CD4-positive, alpha-beta T cell treated with Interleukin-12 subunit alpha and Interleukin-12 subunit beta, for 1 hour (primary cell): ENCODE data around the gene GGTLC3.
"Not testable (repeated sequence)": the region's sequence is repeated elsewhere in the genome, so short reads cannot be mapped to it uniquely, and the experiment has no call there.

Experiments used
- DNase-seq: peaks from one replicate; pipeline ENCODE4 v3.0.0-alpha.2; 2020

Gene GGTLC3

DNA sequence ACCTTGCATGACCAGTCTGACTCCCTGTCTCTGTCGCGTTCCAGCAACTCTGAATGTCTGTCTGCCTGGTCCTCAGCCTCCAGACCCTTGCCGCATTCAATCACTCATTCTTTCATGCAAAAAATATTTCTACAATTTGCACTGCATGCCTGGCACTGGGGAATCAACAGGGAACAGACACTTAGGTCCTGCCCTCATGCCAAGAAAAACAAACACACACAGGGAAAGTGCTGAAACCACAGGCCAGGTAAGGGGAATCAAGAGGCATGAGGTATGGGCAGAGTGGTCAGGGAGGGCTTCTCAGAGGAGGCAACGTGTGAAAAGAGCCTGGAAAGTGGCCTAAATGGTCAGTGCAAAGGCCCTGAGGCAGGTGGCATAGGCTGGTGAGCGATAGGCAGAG, at the start of gene GGTLC3:
TSS of gene GGTLC3 (minus strand) at position 101 of the 400 bp plus-strand sequence. CDS start 264 bp downstream, outside the sequence.
- DNase-seq: not testable (repeated sequence)

DNA sequence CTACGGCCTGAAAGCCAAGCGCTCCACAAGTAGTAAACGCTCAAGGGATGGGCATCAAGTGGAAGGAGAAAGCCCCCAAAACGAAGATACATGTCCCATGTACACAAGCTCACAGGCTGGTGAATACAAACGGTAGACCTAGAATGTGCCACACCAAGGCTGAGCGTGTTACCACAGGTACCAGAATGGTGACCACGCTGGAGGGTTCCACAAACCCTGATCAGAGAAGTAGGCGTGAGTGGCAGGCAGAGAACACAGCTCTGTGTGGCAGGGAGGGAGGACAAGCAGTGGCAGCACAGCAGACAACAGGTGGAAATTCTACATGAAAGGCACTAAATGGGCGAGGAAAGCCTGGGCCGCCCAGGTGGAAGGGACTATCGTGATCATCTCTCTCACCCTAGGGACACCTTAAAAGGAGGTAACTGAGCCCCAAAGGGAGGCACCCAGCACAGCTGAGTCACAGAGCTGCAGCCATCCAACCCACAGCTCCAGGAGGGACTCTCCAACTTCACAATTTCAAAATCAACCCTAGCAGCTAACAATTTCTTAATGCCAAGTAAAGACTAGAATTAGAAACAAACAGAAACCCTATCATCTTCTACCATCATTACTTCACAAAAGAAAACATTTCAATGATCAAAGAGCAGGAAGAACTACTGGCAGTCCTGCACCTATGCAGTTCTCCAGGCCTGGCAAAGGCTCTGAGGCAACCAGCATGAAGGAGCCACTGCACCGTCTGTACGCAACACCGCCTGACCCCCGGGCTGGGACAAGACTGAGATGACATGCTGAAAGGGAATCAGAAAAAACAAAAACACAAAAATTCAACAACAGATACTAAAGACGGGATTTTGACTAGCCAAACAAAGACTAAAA, 42.4 kb upstream of the GGTLC3 start:
- DNase-seq: not testable (repeated sequence)

DNA sequence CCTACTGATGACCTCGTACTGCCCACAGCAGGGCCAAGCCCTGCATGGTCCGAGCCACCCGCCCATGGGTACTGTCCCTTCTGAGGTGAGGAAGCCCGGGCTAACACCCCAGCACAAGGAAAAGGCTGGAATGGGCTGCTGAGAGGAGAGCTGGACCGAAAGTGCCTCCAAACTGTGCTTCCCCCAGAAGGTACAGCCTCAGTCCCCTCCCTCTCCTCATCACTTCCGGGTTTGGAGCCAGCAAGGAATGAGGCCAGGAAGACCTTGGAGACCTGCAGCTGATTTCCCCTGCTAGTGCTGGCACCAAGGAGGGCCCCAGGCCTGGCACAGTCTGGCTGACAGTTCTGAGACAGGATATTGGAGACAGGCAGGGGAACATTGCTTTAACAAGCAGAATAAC, 41.0 kb upstream of the GGTLC3 start:
- DNase-seq: not testable (repeated sequence)

DNA sequence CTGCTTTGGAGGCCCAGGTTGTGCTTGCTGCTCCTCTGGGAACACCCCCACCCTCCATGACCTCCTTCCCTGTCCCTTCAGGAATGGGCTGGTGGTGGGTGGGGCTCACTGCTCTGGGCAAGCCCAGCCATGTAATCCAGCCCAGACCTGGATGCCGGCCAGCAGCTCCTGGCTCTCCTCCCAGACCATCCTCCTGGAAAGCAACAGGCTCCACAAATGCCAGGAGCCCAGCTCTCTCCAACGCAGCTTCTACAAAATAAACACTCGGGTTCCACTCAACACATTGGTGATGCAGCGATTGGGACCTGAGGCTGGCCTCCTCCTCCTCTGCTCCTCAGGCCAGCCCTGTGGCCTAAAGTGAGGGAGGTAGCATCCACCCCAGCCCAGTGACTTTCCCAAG, 40.6 kb upstream of the GGTLC3 start:
- DNase-seq: not testable (repeated sequence)

DNA sequence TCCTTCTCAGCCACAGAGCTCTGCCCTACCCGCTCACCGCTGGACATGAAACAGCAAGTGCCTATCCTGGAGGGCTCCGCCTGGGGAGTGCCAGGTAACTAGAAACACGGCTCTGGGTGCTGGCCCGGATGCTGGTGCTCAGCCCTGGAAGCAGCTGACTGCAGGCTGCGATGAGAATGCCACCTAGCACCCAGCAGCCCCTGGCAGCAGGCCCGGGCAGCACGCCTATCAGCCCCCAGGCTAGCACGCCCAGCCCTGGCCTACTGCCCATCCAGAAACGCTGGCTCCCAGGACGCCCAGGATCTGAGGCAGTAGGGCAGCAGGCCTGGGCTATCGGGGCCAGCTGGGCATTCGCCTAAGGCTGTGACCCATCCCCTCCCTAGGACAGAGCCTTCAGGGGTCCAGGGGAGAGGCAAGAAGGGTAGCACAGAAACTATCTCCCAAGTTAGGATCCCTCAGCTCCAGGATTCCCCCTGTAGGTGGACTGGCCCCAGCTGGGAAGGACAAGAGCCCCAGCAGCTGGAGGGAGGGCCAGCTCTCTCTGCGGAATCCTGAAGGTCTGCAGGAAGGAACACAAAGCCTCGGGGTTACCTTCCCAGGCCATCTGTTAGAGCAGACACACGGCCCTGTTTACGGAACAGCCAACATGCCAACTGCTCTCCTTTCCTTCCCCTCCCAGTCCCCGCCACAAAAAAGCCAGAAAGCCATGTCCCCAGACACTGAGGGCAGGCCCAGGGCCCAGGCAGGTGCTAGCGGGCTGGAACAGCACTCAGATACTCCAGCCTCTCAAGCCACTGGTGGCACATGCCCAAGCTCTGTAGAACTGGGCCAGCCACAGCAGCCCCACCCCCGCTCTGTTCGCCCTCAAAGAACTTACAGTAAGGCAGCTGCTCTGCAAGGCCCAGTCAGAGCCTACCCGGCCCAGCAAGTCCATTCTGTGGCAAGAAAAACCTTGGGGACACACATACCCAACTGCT, 36.6 kb upstream of the GGTLC3 start:
- DNase-seq: not testable (repeated sequence)

DNA sequence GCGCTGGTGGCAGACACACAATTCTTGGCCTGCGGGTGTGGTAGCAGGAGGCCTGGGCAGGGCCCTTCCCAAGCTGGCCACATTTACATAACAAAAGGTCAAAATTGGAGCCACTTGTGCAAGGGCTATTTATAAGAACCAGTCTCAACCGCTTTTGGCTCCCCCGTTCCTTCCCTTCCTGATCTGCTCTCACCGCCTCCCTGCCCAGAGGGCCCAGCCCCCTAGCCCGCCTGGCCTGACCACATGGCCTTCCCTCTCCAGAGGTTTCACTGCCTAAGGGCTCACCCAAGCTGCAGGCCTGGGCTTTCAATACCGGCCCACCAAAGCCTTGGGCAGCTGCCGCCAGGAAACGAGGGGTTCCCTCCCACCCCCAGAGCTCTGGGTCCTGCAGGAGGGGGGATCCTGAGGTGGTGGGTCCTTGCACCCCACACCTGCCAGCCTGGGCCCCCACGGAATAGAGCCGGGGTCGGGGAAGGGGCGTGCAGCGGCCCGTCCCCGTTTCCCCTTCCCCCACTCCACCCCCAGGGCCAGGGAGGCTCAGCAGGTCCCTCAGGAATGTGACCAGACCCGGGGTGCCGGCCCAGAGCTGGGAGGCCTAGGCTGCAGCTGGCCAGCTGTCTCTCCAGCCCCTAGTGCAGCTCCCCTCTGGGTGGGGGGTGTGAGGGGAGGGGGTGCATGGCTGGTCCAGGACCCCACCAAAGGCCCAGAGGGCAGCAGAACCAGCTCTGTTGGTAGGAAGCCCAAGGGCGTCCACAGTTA, 35.1 kb upstream of the GGTLC3 start:
- DNase-seq: not testable (repeated sequence)

DNA sequence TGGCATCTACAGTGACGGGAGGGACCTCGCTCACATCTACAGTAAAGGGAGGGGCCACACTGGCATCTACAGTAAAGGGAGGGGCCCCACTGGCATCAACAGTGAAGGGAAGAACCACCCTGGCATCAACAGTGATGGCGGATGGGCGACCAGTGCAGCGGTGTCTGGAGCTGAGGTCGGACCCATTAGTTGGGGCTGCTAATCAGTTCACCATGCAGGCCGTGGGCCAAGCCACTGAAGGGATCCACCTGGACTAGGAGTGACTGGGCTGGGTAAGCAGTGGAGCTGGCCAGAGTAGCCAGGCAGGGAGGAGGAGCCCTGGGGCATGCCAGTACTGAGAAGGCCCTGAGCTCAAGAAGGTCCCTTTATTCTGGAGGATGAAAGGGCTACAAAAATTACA, 33.1 kb upstream of the GGTLC3 start:
- DNase-seq: not testable (repeated sequence)

DNA sequence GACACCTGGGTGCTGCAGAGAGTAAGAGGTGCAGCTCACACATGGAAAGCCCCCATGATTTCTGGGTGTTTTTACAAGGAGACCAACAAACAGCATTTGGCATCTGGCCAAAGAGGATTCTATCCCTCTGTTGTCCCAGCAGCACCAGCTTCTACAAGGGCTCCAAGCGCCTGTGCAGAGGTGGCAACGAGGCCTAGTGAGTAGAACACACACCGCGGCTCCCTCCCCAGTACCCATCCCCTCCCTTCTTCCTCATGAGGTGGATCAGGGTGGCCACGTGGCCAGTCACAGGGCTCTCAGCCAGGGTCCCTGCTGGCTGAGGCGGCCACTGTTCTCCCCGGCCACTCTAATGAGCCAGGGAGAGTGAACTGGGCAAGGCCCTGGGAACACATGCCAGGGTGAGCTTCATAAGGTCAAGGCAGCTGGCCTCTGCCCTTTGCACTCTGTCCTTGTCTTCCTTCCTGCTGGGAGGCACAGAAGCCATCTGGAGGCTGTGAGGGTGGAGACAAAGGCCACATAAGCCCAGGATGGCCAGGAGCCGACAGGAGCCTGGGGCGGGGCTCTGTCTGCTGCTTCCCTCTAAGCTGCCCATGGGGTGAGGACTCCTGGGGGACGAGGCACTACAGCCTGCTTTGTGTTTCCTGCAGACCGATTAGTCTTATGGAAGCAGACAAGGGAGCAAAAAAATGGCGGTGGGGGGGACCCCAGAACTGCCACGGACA, 31.7 kb upstream of the GGTLC3 start:
- not testable (repeated sequence) for DNase-seq

DNA sequence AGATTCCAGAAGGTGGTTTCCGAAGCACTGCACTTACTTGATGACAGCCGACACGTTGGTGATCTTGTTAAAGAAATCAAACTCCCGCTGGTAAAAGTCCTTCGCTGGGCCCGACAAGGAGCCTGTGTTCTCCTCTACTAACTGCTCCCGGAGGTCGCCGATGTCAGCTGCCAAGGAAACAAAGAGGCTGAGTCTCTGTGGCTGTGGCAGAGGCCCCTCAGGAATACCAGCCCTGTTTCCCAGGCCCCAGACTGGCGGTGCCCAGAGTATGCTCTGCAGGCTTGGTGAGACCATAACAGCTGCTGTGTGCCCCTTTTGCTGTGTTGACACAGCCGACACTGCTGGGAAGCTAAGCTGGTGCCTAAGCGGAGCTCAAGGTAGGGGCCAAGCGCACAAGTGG, 26.7 kb upstream of the GGTLC3 start:
- DNase-seq: not testable (repeated sequence)

DNA sequence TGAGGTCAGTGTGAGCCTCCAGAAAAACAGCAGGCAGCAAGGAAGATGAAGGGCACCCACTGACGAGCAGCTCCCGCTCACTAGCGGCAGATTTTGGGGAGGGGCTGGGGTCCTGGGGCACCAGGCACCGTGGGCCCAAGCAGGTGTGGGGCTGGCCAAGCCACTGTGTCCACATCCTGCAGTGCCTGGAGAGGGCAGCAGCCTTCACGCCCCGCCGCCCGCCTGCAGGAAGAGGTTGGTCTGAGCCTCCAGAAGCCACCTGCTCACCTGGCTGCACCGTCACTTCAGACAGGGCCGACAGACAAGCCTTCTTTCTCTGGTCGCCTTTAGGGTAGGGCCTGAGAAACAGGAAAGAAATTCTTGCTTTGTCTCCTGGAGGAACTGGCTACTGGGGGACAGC, 25.4 kb upstream of the GGTLC3 start:
- DNase-seq: not testable (repeated sequence)

DNA sequence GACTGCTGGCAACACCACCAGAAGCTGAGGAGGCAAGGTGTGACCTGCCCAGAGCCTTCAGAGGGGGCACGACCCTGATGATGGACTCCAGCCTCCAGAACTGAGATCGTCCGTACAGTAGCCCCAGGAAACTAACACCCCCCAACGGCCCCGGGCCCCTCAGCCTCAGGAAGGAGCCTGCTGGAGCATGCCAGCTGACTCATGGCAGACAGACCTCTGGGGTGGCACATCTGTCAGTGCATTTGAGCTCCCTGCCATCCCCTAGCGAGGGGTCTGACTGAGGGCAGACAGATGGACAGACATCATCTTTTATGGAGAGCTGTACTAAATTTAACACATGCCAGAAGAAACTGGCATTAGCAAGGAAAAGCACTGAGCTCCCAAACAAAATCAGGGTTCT, 22.0 kb upstream of the GGTLC3 start:
- not testable (repeated sequence) for DNase-seq

DNA sequence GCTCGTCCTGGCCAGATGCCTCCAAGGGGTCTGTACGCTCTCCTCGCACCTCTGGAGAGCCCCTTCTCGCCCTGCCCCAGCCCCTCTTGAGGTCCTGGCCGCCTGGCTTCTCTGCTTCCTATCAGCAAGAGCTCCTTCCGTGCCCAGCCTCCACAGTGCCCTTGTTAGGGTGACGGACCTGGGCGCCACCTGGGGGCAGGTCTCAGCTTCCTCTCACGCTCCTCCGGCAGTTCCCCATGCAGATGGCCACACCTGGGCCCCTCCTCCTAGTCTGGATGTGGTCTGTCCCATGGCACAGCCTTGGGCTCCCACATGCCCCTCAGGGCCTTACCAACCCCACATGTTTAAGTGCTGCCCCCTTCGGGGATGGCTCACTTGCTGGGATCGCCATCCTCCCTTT, 16.4 kb upstream of the GGTLC3 start:
- not testable (repeated sequence) for DNase-seq

DNA sequence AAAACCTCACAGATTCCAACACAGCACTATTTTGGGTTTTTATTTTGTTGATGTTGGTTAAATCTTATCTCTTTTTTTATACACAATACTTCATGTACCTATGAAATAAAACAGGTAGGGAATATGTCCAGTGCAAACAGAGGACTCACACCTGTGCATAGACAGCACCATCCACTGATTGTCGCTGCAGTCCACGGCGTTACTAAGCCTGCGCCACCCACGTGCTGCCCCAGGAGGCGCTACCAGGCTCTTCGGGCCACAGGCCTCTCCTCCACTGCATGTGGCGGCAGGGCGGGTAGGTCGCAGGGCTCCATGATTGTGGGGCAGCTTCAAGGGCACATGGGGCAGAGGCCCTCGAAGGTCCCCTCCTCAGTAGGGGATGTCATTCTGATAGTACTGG, 15.7 kb upstream of the GGTLC3 start:
- DNase-seq: not testable (repeated sequence)

DNA sequence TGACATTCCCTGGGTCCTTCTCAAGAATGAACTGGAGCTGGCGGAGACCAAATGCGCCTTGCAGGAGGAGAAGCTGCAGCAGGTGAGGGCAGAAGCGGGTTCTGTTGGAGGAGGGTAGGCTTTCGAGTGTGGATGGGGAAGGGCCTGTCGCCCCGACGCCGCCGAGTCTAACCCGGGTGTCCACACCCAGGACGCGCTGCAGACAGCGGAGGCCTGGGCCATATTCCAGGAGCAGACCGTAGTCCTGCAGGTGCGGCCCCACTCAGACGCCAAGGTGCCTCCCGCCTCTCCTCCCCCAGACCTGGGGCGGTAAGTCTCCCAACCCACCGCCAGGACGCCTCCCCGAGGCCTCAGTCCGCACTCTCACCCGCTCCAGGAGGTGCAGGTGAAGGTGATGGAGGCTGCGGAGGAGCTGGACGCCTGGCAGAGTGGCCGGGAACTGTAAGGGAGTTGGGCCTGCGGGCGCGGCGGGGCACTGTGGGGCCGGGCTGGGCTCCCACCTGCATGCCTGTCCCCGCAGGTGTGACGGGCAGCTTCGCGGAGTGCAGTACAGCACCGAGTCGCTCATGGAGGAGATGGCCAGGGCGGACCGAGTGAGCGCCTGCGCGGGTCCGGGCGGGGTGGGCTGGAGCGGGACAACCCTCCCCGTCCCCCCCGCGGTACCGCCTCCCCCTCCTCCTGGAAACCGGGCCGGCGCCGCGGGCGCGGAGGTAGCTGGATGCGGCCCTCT, 11.6 kb upstream of the GGTLC3 start:
- not testable (repeated sequence) for DNase-seq

DNA sequence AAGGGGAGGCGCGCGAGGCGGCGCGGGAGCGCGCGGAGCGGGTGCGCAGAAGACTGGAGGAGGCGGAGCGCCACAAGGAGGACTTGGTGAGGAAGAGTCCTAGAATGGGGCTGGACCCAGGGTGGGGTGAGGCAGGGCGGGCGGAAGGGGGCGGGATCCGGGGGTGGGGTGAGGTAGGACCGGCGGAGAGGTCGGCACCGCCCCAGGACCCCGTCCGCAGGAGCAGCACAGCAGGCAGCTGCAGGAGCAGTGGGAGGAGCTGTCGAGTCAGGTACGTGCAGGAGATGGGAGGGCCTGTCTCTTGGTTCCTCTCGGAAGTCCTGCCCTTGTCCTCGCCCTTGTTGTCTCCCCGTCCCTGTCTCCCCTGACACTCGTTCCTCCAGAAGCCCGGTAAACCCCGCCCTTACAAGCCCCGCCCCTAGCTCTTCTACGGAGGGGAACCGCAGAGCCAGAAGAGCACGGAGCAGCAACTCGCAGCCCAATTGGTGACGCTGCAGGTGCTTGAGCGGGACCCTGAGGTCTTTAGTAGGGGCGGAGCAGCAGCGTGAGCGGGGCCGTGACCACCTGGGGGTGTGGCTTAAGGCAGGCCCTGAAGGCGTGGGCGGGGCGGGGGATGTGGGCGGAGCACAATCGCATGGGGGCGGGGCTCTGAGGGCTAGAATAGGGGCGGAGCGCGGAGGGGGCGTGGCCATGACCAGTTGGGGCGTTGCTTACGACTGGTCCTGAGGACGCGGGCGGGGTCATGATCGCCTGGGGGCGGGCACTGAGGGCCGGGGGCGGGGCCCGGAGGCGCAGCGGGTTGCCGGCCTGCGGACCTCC, 10.8 kb upstream of the GGTLC3 start:
- DNase-seq: peak; percentile 83

DNA sequence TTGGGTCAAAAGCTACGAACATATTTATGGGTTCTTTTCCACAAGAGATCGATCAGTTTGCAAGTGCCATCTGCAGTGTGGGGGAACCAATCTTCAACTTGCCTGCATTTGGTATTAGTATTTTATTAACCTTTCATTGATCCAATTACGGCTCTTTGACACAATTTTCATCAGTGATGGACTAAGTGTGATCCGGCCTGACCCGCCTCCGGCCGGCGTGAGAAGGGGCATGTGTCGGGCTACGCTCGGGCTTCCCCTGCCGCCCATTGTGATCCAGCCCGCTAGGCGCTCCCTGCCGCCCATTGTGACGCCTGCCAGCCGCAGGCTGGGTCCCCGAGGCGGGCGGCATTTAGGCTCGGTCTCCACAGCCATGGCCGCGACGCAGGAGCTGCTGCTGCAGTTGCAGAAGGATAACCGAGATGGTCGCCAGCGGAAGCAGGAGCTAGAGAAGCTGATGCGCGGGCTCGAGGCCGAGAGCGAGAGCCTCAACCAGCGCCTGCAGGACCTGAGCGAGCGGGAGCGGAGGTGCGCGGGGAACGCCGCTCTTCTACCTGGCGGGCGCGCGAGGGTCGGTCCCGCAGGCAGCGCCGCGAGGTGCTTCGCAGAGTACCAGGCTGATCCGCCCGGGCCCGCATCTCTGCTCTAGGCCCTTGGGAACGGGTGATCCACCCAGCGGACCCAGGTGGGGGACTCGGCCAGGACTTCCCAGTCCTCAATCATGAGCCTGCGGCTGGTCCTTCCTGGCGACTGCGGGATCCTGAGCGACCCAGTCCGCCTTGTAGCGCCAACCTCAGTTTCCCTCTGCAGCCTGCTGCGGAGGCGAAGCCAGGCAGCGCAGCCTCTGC, 10.0 kb upstream of the GGTLC3 start, which contains the start of gene TMEM191B:
TSS of gene TMEM191B (plus strand) at position 51 of the 845 bp plus-strand sequence. CDS start at position 230, 179 bp downstream.
- DNase-seq: not testable (repeated sequence)

DNA sequence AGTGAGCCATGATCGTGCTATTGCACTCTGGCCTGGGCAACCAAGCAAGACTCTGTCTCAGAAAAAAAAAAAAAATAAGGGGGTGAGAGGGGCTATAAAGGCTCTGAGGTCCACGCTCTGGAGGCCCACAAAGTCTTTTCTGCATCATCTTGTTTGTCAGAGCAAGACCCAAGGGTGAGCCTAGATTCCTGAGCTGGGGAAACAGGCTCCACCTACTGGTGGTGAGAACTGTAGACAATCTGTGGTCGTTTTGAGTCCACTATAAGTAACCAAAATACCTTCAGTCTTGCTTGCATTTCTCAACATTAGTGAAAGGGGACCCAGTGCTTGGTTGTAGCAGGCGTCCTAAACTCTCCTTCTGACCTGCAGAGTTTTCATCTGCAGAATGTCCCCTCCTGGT, 5.4 kb upstream of the GGTLC3 start:
- not testable (repeated sequence) for DNase-seq

DNA sequence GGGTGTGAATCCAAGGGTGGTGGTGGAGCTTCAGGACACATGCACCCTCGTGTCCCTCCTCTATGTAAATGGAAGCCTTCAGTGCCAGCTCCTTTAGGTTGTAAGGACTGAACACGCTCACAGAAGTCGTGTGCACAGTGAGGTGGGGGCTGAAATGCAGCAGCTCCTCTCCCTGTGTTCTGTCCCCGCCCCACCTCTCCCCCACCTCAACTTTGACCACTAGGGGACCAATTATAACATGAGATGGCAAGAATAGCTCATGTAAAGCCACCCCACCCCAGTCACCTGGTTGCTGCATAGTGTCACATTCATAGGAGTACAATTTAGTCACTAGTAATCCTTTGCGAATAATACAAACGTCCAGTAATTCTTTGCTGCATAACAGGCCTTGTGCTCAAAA, 4.8 kb upstream of the GGTLC3 start:
- DNase-seq: not testable (repeated sequence)

DNA sequence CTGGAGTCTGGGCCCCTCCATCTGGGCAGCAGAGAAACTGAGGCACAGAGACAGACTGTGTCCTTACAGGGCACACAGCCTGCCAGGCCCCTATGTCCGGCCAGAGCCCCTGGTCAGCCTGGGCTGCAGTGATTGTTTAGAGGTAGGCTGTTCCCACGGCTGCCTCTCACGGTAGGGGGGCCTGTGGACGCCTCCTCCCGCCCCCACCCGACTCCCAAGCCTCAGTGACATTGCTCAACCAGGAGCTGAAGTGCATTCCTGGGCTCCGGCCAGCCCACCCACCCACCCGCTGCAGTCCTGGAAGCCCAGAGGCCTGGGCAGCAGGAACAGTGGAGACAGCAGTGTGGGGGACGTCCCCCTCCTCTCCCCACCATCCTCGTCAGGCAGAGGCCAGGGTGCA, 4.5 kb downstream of the GGTLC3 start:
- not testable (repeated sequence) for DNase-seq
